Upper lobe of left lung (tissue), 4 donors: ENCODE data around the gene MMP24.

Experiments
- POLR2A ChIP-seq, 4 donors: fragments of 450-650 bp; IDR thresholded peaks; one replicate each; pipeline ENCODE4 v1.5.1; 2016 to 2017; ENCODE audit warnings: antibody characterized with exemption in 4 of 4, mild to moderate bottlenecking in 2 of 4
- POLR2AphosphoS5 ChIP-seq, 2 donors: sonication (generic); formaldehyde crosslinking; IDR thresholded peaks; one replicate each; pipeline ENCODE4 v1.5.1; 2017; ENCODE audit warnings: antibody characterized with exemption in 2 of 2
- TF ChIP-seq, protein P1 (sequence below), 6 experiments: fragments of 450-650 bp in 4 of 6; fragments of 200-600 bp in 2 of 6; sonication (generic) in 2 of 6; IDR thresholded peaks; one replicate each; pipeline ENCODE4 v1.5.1; 2016 to 2019; ENCODE audit warnings: antibody characterized with exemption in 6 of 6

DNA sequence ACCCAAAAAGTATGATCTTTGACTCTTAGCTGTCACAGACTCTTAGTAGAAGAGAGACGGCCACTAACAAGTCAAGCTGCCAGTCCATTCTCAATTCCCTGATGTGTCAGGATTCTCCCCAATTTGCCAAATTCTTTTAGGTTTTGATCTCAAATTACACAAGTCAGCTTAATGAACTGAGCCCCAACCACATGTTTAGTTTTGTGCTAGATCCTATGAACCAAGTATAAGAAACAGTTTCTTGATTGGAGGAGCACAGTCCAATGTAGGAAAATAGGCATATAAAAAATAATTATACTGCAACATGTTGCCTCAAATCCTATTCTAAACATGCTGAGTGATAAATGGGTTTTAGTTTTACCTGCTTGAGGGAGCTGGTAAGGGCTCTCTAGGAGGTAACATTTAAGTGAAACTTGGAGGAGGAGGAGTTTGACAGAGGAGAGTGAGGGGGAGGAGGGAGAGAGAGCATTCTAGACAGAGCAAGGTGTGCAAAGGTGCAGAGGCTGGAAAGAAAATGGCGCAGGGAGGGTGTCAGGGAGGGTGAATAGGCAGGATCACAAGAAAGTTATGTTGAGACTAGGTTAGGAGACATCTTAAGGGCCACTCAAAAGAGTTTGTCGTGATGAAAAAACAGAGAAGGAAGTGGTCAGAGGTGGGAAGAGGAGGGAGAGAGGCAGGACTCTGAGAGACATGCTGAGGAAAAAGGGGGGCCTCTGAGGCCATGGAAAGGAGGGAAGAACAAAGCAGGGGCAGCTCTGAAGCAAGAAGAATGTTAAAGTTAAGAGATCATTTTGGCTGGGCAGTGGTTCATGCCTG lies 88.5 kb downstream of the MMP24 start:
- TF ChIP-seq, protein P1, sequence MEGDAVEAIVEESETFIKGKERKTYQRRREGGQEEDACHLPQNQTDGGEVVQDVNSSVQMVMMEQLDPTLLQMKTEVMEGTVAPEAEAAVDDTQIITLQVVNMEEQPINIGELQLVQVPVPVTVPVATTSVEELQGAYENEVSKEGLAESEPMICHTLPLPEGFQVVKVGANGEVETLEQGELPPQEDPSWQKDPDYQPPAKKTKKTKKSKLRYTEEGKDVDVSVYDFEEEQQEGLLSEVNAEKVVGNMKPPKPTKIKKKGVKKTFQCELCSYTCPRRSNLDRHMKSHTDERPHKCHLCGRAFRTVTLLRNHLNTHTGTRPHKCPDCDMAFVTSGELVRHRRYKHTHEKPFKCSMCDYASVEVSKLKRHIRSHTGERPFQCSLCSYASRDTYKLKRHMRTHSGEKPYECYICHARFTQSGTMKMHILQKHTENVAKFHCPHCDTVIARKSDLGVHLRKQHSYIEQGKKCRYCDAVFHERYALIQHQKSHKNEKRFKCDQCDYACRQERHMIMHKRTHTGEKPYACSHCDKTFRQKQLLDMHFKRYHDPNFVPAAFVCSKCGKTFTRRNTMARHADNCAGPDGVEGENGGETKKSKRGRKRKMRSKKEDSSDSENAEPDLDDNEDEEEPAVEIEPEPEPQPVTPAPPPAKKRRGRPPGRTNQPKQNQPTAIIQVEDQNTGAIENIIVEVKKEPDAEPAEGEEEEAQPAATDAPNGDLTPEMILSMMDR (IDR thresholded peaks at IDR 0.05): no peak
- TF ChIP-seq POLR2A (IDR thresholded peaks at IDR 0.05): no peak
- no peak for TF ChIP-seq POLR2AphosphoS5 (IDR thresholded peaks at IDR 0.05)
